DND-41 (cell line): ENCODE measurements around the gene MRPL44.

Experiments
- ATAC-seq: fragments of 200-7000 bp; cut with Tn5 transposase; 3 replicates; pipeline ENCODE4 v1.9.1; 2021; ENCODE audit warnings: low read depth; ENCODE audit not compliant: insufficient read depth
- DNase-seq: peaks from one replicate; pipeline ENCODE4 v3.0.0-alpha.2; 2020
- H2AFZ ChIP-seq: 2 replicates; pipeline ENCODE4 v1.6.0; 2012; ENCODE audit warnings: low read depth, low read length
- H3K27ac ChIP-seq: 2 replicates; pipeline ENCODE4 v1.5.1; 2012; ENCODE audit warnings: low read length, inconsistent platforms
- H3K27me3 ChIP-seq: fragments of 200-600 bp; sonication (generic); 2 replicates; pipeline ENCODE4 v1.6.0; 2012; ENCODE audit warnings: low read length, mild to moderate bottlenecking, inconsistent platforms; ENCODE audit not compliant: insufficient read depth, poor library complexity
- H3K36me3 ChIP-seq: 2 replicates; pipeline ENCODE4 v1.5.1; 2012; ENCODE audit warnings: low read length, inconsistent platforms; ENCODE audit not compliant: insufficient read depth
- H3K4me1 ChIP-seq: 2 replicates; pipeline ENCODE4 v1.5.1; 2012; ENCODE audit warnings: mild to moderate bottlenecking, low read length; ENCODE audit not compliant: insufficient read depth
- H3K4me2 ChIP-seq: 2 replicates; pipeline ENCODE4 v1.6.0; 2012; ENCODE audit warnings: mild to moderate bottlenecking, moderate library complexity, low read length, inconsistent platforms; ENCODE audit not compliant: insufficient read depth
- H3K4me3 ChIP-seq, 2 experiments: fragments of 200-600 bp in 1 of 2; shearing (Covaris generic) in 1 of 2; 2 replicates each; pipeline ENCODE4 v1.5.1; 2012 to 2016; ENCODE audit warnings: inconsistent platforms in 2 of 2, low read length in 2 of 2, mild to moderate bottlenecking in 2 of 2, low read depth in 1 of 2, moderate library complexity in 1 of 2
- H3K79me2 ChIP-seq: 2 replicates; pipeline ENCODE4 v1.6.0; 2012; ENCODE audit warnings: low read length, inconsistent platforms; ENCODE audit not compliant: insufficient read depth
- H3K9ac ChIP-seq: 2 replicates; pipeline ENCODE4 v1.6.0; 2012; ENCODE audit warnings: low read depth, mild to moderate bottlenecking, inconsistent platforms, low read length, moderate library complexity
- H3K9me3 ChIP-seq: 2 replicates; pipeline ENCODE4 v1.5.1; 2012; ENCODE audit warnings: low read length, moderate library complexity, mild to moderate bottlenecking, inconsistent platforms; ENCODE audit not compliant: insufficient read depth, severe bottlenecking
- H4K20me1 ChIP-seq: 2 replicates; pipeline ENCODE4 v1.6.0; 2012; ENCODE audit warnings: low read length; ENCODE audit not compliant: insufficient read depth
- CTCF ChIP-seq: IDR thresholded peaks from 2 replicates; pipeline ENCODE4 v1.5.1; 2012; ENCODE audit warnings: borderline replicate concordance, low read length, moderate library complexity, mild to moderate bottlenecking; ENCODE audit not compliant: poor library complexity, severe bottlenecking; ENCODE audit errors: extremely low read depth
- EZH2 ChIP-seq: IDR thresholded peaks from 3 replicates; pipeline ENCODE4 v1.6.1; 2012; ENCODE audit warnings: borderline replicate concordance, low read depth, mild to moderate bottlenecking, moderate library complexity, low read length, inconsistent platforms; ENCODE audit not compliant: severe bottlenecking

Gene MRPL44

DNA sequence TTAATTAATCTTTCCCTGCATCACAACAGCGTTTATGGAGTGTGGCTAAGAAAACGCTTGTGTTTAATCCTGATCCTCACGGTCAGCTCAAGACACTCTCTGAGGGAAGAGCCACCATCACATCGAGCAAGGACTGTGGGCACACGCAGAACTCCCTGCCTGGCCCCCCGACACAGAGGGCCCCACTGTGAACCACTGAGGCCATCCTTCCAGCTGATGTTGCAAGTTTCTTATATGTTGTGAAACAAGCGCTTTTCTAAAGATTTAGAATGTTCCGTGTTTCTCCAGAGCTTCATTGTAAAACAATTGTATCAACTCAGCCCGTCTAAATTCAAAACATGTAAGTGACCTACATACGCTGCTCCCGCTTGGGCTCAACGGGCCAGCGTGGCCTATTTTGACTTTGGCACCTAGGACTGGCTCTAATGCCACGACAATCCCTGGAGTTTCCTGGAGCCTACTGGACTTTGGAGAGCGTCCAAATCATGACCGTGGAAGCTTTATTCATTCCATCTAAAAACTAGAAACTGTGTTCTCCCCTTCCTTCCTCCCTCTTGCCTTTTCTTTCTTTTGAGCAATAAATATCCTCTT, 46.9 kb downstream of the MRPL44 start:
- Histone ChIP-seq H3K9ac (no peak overlapping the region), H3K27ac (no peak overlapping the region), H4K20me1 (no peaks in the 10 kb centered on the region), H3K36me3 (no peaks in the 10 kb centered on the region), H3K4me3 (no peak overlapping the region), H3K79me2 (no peaks in the 10 kb centered on the region), H3K9me3 (no peaks in the 10 kb centered on the region), H2AFZ (no peak overlapping the region), H3K27me3 (no peaks in the 10 kb centered on the region), H3K4me1 (no peaks in the 10 kb centered on the region), H3K4me2 (no peak overlapping the region)
- DNase-seq (no peak), ATAC-seq (no peak)
- no peak for TF ChIP-seq EZH2
- no peak for TF ChIP-seq CTCF

- Histone ChIP-seq H3K36me3 (no peaks in the 10 kb centered on the region), H3K9ac (no peak overlapping the region), H3K4me3 (no peak overlapping the region), H2AFZ (no peak overlapping the region), H3K27me3 (peaks cover 4% of the 10 kb centered on the region), H4K20me1 (no peaks in the 10 kb centered on the region), H3K4me1 (no peaks in the 10 kb centered on the region), H3K27ac (no peak overlapping the region), H3K79me2 (no peaks in the 10 kb centered on the region), H3K9me3 (no peaks in the 10 kb centered on the region), H3K4me2 (no peak overlapping the region)
- ATAC-seq (no peak), DNase-seq (no peak)
- TF ChIP-seq CTCF (no peak), EZH2 (no peak)
Observed at GRCh38 chr2:224008702-224009261, 51.5 kb downstream of the MRPL44 start.

- Histone ChIP-seq H2AFZ (no peak overlapping the region), H3K4me1 (no peaks in the 10 kb centered on the region), H3K27ac (no peak overlapping the region), H3K27me3 (peaks cover 4% of the 10 kb centered on the region), H3K4me3 (no peak overlapping the region), H4K20me1 (no peaks in the 10 kb centered on the region), H3K79me2 (no peaks in the 10 kb centered on the region), H3K9me3 (no peaks in the 10 kb centered on the region), H3K4me2 (no peak overlapping the region), H3K36me3 (no peaks in the 10 kb centered on the region), H3K9ac (no peak overlapping the region)
- no peak for ATAC-seq
- no peak for DNase-seq
- TF ChIP-seq CTCF (no peak), EZH2 (no peak)
Observed at GRCh38 chr2:224009605-224010315, 52.5 kb downstream of the MRPL44 start.
